Left lung (tissue), 10 donors: Measurements from ENCODE around the gene PPFIBP2. TPM values are rescaled to one million over a fixed set of nuclear protein-coding genes. Genes with fewer than 3 reads are reported as not detected.

ENCODE experiments used
- ATAC-seq: fragments of 200-7000 bp; cut with Tn5 transposase; one replicate; pipeline ENCODE4 v1.9.1; 2020; ENCODE audit warnings: moderate library complexity
- DNase-seq, 4 donors: peaks; one replicate each; pipeline ENCODE4 v3.0.0-alpha.2; 2013 to 2020
- H3K27ac ChIP-seq, 2 donors: fragments of 200-600 bp; sonication (generic) in 1 of 2; one replicate each; pipeline versions ENCODE4 v1.5.0 to v1.8.0; 2020 to 2021
- H3K27me3 ChIP-seq, 2 donors: fragments of 200-600 bp; sonication (generic) in 1 of 2; one replicate each; pipeline versions ENCODE4 v1.5.0 to v1.8.0; 2020 to 2021
- H3K36me3 ChIP-seq, 2 donors: fragments of 200-600 bp; sonication (generic) in 1 of 2; one replicate each; pipeline versions ENCODE4 v1.5.0 to v1.8.0; 2020 to 2021
- H3K4me1 ChIP-seq, 2 donors: fragments of 200-600 bp; one replicate each; pipeline ENCODE4 v1.8.0; 2021
- H3K4me3 ChIP-seq, 2 donors: fragments of 200-600 bp; sonication (generic) in 1 of 2; one replicate each; pipeline versions ENCODE4 v1.5.0 to v1.8.0; 2020 to 2021; ENCODE audit warnings: mild to moderate bottlenecking in 1 of 2
- H3K9me3 ChIP-seq, 2 donors: fragments of 200-600 bp; sonication (generic) in 1 of 2; one replicate each; pipeline versions ENCODE4 v1.5.0 to v1.8.0; 2020 to 2021
- CTCF ChIP-seq, 2 donors: fragments of 200-600 bp; sonication (generic) in 1 of 2; IDR thresholded peaks; one replicate each; pipeline versions ENCODE4 v1.5.0 to v1.8.0; 2021; ENCODE audit warnings: antibody characterized with exemption in 2 of 2
- intact Hi-C, 2 donors: fragments of 100-400 bp; cut with DNase I; formaldehyde crosslinking; loops; one replicate each; pipeline versions ENCODE4 v1.11.2 to v1.14.2; 2022
- polyA plus RNA-seq, 6 donors: library from polyadenylated mRNA; unstranded; fragments of 120-200 nt; gene quantifications; one replicate each; pipeline ENCODE4 v1.2.1, GENCODE V29; 2013; ENCODE audit not compliant: insufficient read length in 6 of 6
- total RNA-seq, 2 donors: library from RNA; stranded (reverse); fragmentation: NEBNext Ultra II Directional; extraction: Animal tissue kit (Norgen Biotek cat#: 25700); gene quantifications; one replicate each; pipeline ENCODE4 v1.2.1, GENCODE V29; 2021
- donor health status: DM: no; HTN: yes; CAD: no.
- donor health status: DM: no; HTN: no; CAD: no.

PPFIBP2 gene
- total and polyA plus RNA-seq, 8 donors = 18.7 to 48.7 (median 37.3) TPM

DNA sequence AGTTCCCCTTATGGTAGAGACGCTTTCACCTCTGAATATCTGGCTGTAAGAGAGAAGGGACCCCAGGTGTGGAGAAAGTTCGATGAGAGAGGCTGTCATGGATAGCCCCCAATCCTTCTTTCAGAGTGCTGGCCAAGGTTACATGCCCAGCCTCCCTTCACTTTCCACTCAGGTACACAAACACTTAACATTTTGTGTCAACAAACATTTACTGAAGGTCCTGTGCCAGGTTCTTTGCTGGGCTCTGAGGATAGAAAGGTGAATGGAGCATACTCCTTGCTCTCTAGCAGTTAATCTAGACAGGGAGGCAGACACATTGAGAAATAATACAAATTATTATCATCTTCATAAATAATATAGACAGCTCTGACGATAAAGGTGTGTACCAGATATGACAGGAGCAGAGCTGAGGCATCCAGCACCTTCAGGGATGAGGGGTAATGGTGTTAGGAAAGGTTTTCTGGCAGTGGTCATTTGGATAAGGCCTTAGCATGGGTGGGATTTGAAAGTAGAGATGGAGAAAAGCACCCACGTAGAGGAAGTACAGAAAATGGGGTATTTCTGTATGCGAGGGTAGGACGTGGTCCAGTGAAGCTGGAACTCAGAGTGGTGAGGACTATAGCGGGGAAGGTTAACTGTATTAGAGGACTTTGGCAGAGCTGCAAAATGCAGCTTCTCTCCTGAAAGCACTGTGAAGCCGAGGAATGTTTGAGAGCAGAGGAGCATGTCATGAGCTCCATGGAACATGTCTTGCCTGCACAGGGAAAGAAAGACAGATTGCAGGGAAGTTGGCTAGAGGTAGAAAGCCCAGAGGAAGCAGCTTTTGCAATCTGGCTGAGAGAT is 19.6 kb downstream of the PPFIBP2 start:
- Histone ChIP-seq H3K27ac (no peak overlapping the region), H3K27me3 (peaks cover 0 to 24% of the 10 kb centered on the region in 2 donors), H3K4me1 (no peaks in the 10 kb centered on the region), H3K9me3 (no peaks in the 10 kb centered on the region), H3K4me3 (no peak overlapping the region), H3K36me3 (no peaks in the 10 kb centered on the region)
- TF ChIP-seq CTCF (IDR thresholded peaks at IDR 0.05) = no peak
- ATAC-seq (peak; percentile 60), DNase-seq (no peak)
- intact Hi-C loops = no loop called here

- TF ChIP-seq CTCF (IDR thresholded peaks at IDR 0.05) = no peak
- Histone ChIP-seq H3K9me3 (no peaks in the 10 kb centered on the region), H3K27me3 (peaks cover 0 to 24% of the 10 kb centered on the region in 2 donors), H3K4me3 (no peak overlapping the region), H3K4me1 (no peaks in the 10 kb centered on the region), H3K27ac (no peak overlapping the region), H3K36me3 (no peaks in the 10 kb centered on the region)
- ATAC-seq (no peak), DNase-seq (no peak)
- intact Hi-C loops = no loop called here
These were observed 20.2 kb downstream of the PPFIBP2 start for GRCh38 chr11:7534042-7534378.

DNA sequence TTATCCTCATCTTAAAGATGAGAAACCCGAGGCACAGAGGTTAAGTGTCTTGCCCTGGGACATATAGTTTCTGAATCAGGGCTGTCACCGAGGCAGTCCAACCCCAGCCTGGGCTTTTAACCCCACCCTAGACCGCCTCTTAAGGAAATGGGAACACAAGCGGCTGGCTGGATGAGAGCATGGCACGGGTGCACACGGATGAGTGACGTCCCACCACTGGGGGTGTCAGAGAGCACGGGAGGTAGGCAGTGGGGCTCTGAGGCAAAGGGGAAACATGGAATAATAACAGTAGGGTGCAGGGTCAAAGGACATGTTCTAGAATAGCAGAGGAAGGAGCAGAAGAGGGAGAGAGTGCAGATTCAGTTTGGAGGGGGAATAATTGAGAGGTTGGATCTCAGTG is 22.3 kb downstream of the PPFIBP2 start:
- peak in 1 of 2 donors; percentile 9 for TF ChIP-seq CTCF (IDR thresholded peaks at IDR 0.05)
- Histone ChIP-seq H3K36me3 (no peaks in the 10 kb centered on the region), H3K4me3 (no peak overlapping the region), H3K9me3 (no peaks in the 10 kb centered on the region), H3K4me1 (no peaks in the 10 kb centered on the region), H3K27me3 (peaks cover 0 to 24% of the 10 kb centered on the region in 2 donors), H3K27ac (no peak overlapping the region)
- peak; percentile 11 for ATAC-seq
- intact Hi-C loops = no loop called here
- no peak for DNase-seq

- DNase-seq (no peak), ATAC-seq (no peak)
- no peak overlapping the region for H3K27ac ChIP-seq
- H3K27me3 ChIP-seq = peaks cover 0 to 24% of the 10 kb centered on the region in 2 donors
- no peaks in the 10 kb centered on the region for H3K4me1 ChIP-seq
- no peaks in the 10 kb centered on the region for H3K9me3 ChIP-seq
- no peaks in the 10 kb centered on the region for H3K36me3 ChIP-seq
- intact Hi-C loops = no loop called here
- no peak overlapping the region for H3K4me3 ChIP-seq
- no peak for TF ChIP-seq CTCF (IDR thresholded peaks at IDR 0.05)
These were observed 23.5 kb downstream of the PPFIBP2 start for GRCh38 chr11:7537265-7537664.

- no peaks in the 10 kb centered on the region for H3K36me3 ChIP-seq
- no peak overlapping the region for H3K27ac ChIP-seq
- no peak for DNase-seq
- TF ChIP-seq CTCF (IDR thresholded peaks at IDR 0.05) = no peak
- peaks cover 0 to 24% of the 10 kb centered on the region in 2 donors for H3K27me3 ChIP-seq
- H3K4me1 ChIP-seq = no peaks in the 10 kb centered on the region
- ATAC-seq = peak; percentile 17
- no peak overlapping the region for H3K4me3 ChIP-seq
- H3K9me3 ChIP-seq = no peaks in the 10 kb centered on the region
- intact Hi-C loops = no loop called here
These were observed 24.2 kb downstream of the PPFIBP2 start for GRCh38 chr11:7538031-7538430.
